Measurements from ENCODE around the gene MST1. TPM values are rescaled to one million over a fixed set of nuclear protein-coding genes. Genes with fewer than 3 reads are reported as not detected.
A peak's percentile ranks its signal among the peaks of the same experiment; 100 is the strongest.

Gene MST1
- total RNA-seq, 6 donors from 2014 or later = 8.9 to 58.7 (median 18.1) TPM

DNA sequence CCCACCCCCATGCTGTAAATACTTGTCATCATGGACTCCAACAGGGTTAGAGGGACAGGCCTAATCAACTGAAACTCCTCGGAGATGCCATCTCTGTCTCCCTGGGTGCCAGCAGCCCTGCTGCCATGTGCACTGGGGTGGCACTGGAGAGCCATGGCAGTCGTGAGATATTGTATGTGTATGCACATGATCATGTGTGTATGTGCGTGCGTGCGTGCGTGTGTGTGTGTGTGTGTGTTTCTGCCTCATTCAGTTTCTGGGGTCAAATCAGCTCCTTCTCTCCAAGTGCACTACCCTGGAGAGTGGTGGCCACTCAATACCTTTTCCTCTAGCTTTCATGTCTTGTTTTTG is 18.4 kb downstream of the MST1 start:
- Histone ChIP-seq H3K27ac (no peak overlapping the region), H3K4me1 (peaks cover 14 to 28% (median 16%) of the 10 kb centered on the region in 4 donors)
- WGBS, 2 donors = 65 to 80% methylated on average over 6 of the region's 6 CpGs

DNA sequence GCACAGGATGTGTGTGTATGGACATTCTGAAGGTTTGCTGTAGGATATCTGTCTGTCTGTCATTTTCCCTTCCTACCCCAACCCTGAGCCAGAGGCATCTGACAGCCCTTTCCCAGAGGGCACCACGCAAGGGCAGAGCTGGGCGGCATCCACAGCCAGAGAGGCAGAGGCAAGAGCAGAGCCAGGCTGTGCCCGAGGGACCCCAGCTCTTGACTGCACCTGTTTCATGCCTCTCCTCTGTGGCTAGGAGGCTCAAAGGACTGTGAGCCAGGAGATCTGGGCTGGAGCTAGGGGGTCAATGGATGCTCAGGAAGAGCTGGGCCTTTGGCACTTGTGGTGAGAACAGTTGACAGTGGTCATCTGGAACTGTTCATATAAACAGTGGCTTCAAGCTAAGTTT is 19.9 kb downstream of the MST1 start:
- DNase-seq (no peak), ATAC-seq (ENCODE audit: low FRiP score in 2 of 2) (no peak)
- Histone ChIP-seq H3K9me3 (no peaks in the 10 kb centered on the region), H3K4me3 (no peak overlapping the region), H3K27me3 (no peaks in the 10 kb centered on the region), H3K36me3 (no peaks in the 10 kb centered on the region), H3K27ac (no peak overlapping the region), H3K4me1 (peaks cover 5 to 12% (median 6%) of the 10 kb centered on the region in 4 donors)
- 70% methylated on average over 3 of the region's 3 CpGs; no CpG with 5 or more reads in 1 of the 2 donors for WGBS, 2 donors
- TF ChIP-seq POLR2A (IDR thresholded peaks at IDR 0.05) = no peak
- TF ChIP-seq POLR2AphosphoS5 (IDR thresholded peaks at IDR 0.05) = no peak
- TF ChIP-seq EP300 (IDR thresholded peaks at IDR 0.05) = no peak
- TF ChIP-seq, protein P1, sequence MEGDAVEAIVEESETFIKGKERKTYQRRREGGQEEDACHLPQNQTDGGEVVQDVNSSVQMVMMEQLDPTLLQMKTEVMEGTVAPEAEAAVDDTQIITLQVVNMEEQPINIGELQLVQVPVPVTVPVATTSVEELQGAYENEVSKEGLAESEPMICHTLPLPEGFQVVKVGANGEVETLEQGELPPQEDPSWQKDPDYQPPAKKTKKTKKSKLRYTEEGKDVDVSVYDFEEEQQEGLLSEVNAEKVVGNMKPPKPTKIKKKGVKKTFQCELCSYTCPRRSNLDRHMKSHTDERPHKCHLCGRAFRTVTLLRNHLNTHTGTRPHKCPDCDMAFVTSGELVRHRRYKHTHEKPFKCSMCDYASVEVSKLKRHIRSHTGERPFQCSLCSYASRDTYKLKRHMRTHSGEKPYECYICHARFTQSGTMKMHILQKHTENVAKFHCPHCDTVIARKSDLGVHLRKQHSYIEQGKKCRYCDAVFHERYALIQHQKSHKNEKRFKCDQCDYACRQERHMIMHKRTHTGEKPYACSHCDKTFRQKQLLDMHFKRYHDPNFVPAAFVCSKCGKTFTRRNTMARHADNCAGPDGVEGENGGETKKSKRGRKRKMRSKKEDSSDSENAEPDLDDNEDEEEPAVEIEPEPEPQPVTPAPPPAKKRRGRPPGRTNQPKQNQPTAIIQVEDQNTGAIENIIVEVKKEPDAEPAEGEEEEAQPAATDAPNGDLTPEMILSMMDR (IDR thresholded peaks at IDR 0.05) = no peak

More for the DNA sequence above, 18.4 kb downstream of the MST1 start:
- no peaks in the 10 kb centered on the region for H3K9me3 ChIP-seq
- TF ChIP-seq, protein P1 (IDR thresholded peaks at IDR 0.05) = no peak
- TF ChIP-seq EP300 (IDR thresholded peaks at IDR 0.05) (no peak), POLR2A (IDR thresholded peaks at IDR 0.05) (no peak), POLR2AphosphoS5 (IDR thresholded peaks at IDR 0.05) (no peak)
- no peak overlapping the region for H3K4me3 ChIP-seq
- no peak for ATAC-seq (ENCODE audit: low FRiP score in 2 of 2)
- DNase-seq = no peak
- peaks cover 0 to 4% (median under 1%) of the 10 kb centered on the region in 4 donors for H3K36me3 ChIP-seq
- H3K27me3 ChIP-seq = no peaks in the 10 kb centered on the region

DNA sequence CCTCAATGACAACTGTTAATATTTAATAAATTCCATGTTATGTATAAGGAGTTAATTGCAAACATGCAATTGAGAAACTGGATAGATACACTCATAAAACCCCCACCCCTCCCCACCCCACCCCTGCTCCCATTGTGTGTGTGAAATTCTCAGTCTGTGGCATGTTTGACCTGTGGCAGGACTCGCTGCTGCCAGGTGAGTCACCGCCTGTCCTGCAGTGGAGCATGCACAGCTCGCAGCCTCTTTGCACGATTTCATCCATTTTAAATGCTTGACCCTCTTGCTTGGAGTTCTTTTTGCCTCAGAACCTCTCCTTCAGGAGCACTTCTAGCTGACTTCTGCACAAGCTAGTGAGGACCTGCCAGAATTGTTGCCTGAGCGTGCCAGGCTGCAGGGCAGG is 20.4 kb downstream of the MST1 start:
- no peak for TF ChIP-seq EP300 (IDR thresholded peaks at IDR 0.05)
- TF ChIP-seq, protein P1 (IDR thresholded peaks at IDR 0.05) = no peak
- TF ChIP-seq POLR2AphosphoS5 (IDR thresholded peaks at IDR 0.05) = no peak
- TF ChIP-seq POLR2A (IDR thresholded peaks at IDR 0.05) = no peak
- 46 to 58% methylated on average over 5 of the region's 5 CpGs for WGBS, 2 donors

DNA sequence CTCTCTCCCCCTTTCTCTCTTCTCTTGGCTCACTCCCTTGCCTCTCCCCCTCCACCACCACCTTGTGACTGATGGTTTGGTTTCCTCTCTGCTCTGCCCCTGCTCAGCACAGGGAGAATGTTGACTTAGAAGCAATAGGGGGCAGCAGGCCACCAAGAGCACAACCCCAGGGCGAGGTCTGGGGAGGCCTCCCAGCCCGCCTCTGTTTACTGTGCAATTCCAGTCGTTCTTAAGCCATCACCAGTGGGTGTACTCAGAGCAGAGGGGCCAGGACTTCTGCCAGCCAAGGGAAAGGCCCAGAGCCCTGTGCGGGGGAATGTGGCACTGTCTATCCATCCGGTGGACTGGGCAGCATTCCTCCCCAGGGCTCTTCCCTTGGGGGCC is 20.9 kb downstream of the MST1 start:
- H3K27me3 ChIP-seq = no peaks in the 10 kb centered on the region
- ATAC-seq (ENCODE audit: low FRiP score in 2 of 2) (no peak), DNase-seq (no peak)
- no peak overlapping the region for H3K4me3 ChIP-seq
- H3K36me3 ChIP-seq = no peaks in the 10 kb centered on the region
- no peak overlapping the region for H3K27ac ChIP-seq
- TF ChIP-seq, protein P1 (IDR thresholded peaks at IDR 0.05) = no peak
- TF ChIP-seq EP300 (IDR thresholded peaks at IDR 0.05) = no peak
- TF ChIP-seq POLR2AphosphoS5 (IDR thresholded peaks at IDR 0.05) = no peak
- no peak for TF ChIP-seq POLR2A (IDR thresholded peaks at IDR 0.05)
- H3K4me1 ChIP-seq = peaks cover 4 to 10% (median 4%) of the 10 kb centered on the region in 4 donors
- 31 to 38% methylated on average over 2 to 5 of the region's 5 CpGs for WGBS, 2 donors
- no peaks in the 10 kb centered on the region for H3K9me3 ChIP-seq

More for the DNA sequence above, 20.4 kb downstream of the MST1 start:
- Histone ChIP-seq H3K4me1 (peaks cover 5 to 11% (median 6%) of the 10 kb centered on the region in 4 donors), H3K27me3 (no peaks in the 10 kb centered on the region), H3K36me3 (no peaks in the 10 kb centered on the region), H3K27ac (no peak overlapping the region), H3K4me3 (no peak overlapping the region), H3K9me3 (no peaks in the 10 kb centered on the region)
- no peak for ATAC-seq (ENCODE audit: low FRiP score in 2 of 2)
- DNase-seq = no peak

DNA sequence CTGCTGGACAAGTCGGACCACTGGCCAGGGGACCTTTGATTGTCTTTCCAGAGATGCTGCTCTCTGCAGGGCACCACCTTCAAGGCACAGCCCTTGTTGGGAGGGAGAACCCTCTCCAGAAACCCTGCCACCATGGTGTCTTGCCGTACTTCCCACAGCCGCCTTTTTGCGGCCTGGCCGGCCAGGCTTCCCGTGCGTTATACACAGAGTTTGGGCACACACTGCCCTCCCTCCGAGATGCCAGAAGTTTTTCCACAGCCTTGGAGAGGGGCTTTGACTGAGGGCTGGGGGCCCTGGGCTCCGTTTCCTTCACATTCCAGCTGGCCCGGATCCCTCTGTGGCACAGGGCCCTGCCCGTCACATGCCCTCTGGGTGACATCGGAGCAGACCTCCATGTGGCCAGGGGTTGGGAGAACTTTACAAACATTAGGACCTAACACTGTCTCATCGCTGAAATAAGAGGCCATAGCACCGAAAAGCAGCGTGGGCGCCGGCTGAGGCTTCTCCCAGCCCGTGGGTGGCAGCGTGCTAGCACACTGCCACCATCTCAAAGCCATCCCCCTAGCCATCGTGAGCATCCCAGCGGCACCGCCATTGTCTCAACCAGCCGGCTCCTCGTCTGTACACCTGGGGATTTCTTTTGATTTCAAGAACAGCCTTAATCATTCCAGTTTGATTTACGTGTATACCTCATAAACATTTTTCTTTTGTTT is 21.4 kb downstream of the MST1 start:
- 82 to 84% methylated on average over 14 to 25 of the region's 25 CpGs for WGBS, 2 donors
- Histone ChIP-seq H3K27me3 (no peaks in the 10 kb centered on the region), H3K4me1 (peaks cover 0 to 5% (median 0%) of the 10 kb centered on the region in 4 donors), H3K4me3 (no peak overlapping the region), H3K36me3 (no peaks in the 10 kb centered on the region), H3K9me3 (no peaks in the 10 kb centered on the region), H3K27ac (no peak overlapping the region)
- peak in 1 of 2 donors; percentile 72 for DNase-seq
- no peak for ATAC-seq (ENCODE audit: low FRiP score in 2 of 2)
- TF ChIP-seq POLR2A (IDR thresholded peaks at IDR 0.05) (no peak), EP300 (IDR thresholded peaks at IDR 0.05) (no peak), POLR2AphosphoS5 (IDR thresholded peaks at IDR 0.05) (no peak)
- TF ChIP-seq, protein P1 (IDR thresholded peaks at IDR 0.05) = no peak
